HG02798 (cell line): Measurements from ENCODE around the gene SAPCD2.
A peak's percentile ranks its signal among the peaks of the same experiment; 100 is the strongest.

Source experiments
- ATAC-seq: cut with Tn5 transposase; IDR thresholded peaks from one replicate; pipeline ENCODE4 v1.9.1; 2021; ENCODE audit warnings: mild to moderate bottlenecking; ENCODE audit not compliant: unreplicated experiment, poor library complexity

SAPCD2 gene

DNA sequence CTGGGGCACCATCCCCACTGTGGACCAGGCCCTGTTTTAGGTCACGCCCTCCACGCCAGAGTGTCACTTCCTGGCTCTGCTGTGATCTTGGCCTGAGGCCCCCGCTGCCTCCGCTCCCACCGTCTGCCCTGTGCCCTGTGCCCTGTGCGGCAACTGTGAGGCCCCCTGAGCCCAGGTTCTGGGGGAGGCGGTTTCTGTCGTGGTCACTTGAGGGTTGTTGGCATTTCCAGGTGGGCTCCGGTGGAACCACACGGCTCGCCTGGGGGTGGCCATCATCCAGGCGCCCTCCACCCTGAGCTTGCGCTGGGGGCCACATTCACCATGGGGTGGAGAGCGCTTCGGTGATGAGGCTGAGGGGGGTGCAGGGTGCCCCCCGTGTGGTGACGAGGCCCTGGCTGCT, 37.6 kb upstream of the SAPCD2 start:
- ATAC-seq = no peak

DNA sequence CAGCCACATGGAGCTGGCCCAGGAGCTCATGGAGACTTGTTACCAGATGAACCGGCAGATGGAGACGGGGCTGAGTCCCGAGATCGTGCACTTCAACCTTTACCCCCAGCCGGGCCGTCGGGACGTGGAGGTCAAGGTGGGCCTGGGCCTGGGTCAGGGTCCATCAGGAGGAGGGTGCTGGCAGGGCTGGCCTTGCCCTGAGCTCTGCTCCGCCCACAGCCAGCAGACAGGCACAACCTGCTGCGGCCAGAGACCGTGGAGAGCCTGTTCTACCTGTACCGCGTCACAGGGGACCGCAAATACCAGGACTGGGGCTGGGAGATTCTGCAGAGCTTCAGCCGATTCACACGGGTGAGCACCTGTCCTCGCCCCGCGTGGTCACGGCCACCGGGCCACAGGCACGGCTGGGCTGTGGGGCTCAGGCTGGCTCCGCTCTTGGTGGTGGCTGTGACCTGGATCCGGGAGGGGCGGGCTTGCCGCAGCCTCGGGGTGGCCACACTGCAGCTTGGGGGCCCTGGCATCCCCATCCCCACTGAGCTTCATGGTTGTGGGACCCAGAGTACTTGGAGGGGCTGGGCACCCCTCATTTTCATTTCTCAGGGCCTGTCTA, 37.1 kb upstream of the SAPCD2 start:
- ATAC-seq = no peak

GRCh38 chr9:137106662-137107250, 36.4 kb upstream of the SAPCD2 start:
- no peak for ATAC-seq

GRCh38 chr9:137105814-137106661, 35.7 kb upstream of the SAPCD2 start:
- ATAC-seq = no peak

GRCh38 chr9:137103206-137103999, 33.0 kb upstream of the SAPCD2 start:
- ATAC-seq = no peak

DNA sequence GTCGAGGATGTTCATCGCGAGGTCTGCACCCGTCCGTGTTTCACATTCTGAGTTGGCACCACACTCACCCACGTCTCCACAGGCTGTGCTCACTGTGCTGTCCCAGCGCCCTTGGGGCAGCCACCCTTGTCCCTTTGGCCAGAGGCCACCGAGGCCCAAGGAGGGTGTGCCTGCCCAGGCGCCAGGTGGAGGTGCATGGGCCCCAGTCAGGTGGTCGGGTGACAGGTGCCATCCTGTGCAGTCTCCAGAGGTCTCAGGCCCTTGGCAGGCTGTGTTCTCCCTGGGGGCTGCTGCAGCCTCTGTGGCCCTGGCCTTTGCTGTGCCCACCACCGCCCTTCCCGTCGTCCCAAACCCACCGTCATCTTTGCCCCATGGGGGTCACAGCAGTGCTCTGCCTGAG, 28.9 kb upstream of the SAPCD2 start:
- ATAC-seq = no peak

DNA sequence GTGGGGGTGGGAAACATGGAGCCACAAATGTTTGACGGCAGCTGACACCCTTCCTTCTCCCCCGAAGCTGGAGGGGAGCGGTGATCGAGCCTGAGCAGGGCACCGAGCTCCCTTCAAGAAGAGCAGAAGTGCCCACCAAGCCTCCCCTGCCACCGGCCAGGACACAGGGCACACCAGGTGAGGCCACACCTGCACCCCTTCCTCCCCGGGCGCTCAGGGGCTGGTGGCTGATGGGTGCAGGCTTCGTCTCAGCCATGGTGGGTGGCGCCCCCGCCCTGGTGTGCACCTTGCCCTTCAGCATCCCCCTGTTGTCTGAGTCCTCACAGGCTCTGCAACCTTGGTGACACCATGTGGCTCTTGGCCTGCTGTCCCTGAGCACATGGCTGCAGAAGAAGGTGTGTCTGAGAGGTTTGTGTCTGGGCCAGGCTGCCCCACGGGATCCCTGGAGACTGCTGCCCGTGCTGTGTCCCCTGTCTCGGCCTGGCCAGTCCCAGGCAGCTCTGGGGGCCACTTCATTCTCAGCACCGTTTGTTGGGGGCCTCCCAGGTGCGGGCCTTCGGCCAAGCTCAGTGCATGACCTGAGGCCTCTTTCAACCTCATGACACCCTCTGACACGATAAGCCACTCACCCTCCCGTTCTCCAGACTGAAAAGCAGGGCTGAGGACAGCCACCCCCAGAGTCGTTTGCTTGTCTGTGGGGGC, 27.6 kb upstream of the SAPCD2 start:
- ATAC-seq = no peak

- no peak for ATAC-seq
Measured at GRCh38 chr9:137096785-137097546, 26.6 kb upstream of the SAPCD2 start.

- peak; percentile 82 for ATAC-seq
Measured at GRCh38 chr9:137095664-137096517, 25.5 kb upstream of the SAPCD2 start.

GRCh38 chr9:137089232-137089947, 19.0 kb upstream of the SAPCD2 start:
- no peak for ATAC-seq

DNA sequence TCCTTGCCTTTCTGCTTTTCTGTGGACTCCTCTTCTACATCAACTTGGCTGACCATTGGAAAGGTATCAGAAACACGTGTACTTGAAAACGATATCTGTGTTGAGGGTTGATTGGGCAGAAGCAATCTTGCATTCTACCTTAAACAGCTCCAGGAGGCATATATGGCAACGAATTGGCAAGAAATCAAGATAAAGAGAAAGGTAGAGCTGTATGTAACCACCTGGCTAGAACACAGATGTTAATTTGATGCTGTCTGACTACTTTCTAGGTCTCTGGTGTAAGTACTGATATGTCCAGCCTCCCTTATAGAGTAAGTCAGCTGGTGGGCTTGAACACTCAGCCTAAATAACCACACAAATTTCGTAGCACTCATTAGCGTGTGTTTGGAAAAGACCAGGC, 17.8 kb upstream of the SAPCD2 start:
- ATAC-seq = no peak

- no peak for ATAC-seq
Measured at GRCh38 chr9:137087409-137087925, 17.1 kb upstream of the SAPCD2 start.

- peak; percentile 87 for ATAC-seq
Measured at GRCh38 chr9:137086531-137087408, 16.4 kb upstream of the SAPCD2 start, which contains the start of gene MAN1B1. MAN1B1 (plus strand) TSS chr9:137086985; CDS start chr9:137087000, 15 bp downstream.

GRCh38 chr9:137085920-137086530, 15.7 kb upstream of the SAPCD2 start:
- no peak for ATAC-seq

- ATAC-seq = no peak
Measured at GRCh38 chr9:137084526-137084925, 14.2 kb upstream of the SAPCD2 start.

GRCh38 chr9:137083394-137084004, 13.1 kb upstream of the SAPCD2 start:
- ATAC-seq = no peak
